Suppressor macrophage treated with lipopolysaccharide for 1 hour (primary cell): ENCODE results near the gene SIAH2.

ENCODE experiments used
- DNase-seq, 3 donors: peaks; one replicate each; pipeline ENCODE4 v3.0.0-alpha.2; 2020 to 2022

SIAH2 gene

GRCh38 chr3:150747886-150748683, 14.9 kb downstream of the SIAH2 start:
- DNase-seq = peak; percentile 52 to 86 (median 82)

GRCh38 chr3:150746791-150747590, 16.0 kb downstream of the SIAH2 start:
- DNase-seq = no peak

- no peak for DNase-seq
Measured at GRCh38 chr3:150745832-150746231, 17.1 kb downstream of the SIAH2 start.

DNA sequence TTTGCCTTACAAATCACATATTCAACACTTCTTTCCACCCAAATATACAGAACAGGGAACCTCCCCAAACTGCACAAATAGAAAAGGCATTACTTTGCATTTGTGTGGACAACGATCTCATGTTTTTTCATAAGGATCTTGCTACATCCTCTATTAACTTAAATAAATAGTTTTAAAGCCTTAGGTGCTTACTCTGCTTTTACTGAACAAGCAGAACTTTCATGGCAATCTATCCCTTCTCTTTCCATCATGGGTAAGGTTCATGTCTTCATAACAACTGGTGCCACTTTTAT, 18.1 kb downstream of the SIAH2 start:
- DNase-seq = no peak

DNA sequence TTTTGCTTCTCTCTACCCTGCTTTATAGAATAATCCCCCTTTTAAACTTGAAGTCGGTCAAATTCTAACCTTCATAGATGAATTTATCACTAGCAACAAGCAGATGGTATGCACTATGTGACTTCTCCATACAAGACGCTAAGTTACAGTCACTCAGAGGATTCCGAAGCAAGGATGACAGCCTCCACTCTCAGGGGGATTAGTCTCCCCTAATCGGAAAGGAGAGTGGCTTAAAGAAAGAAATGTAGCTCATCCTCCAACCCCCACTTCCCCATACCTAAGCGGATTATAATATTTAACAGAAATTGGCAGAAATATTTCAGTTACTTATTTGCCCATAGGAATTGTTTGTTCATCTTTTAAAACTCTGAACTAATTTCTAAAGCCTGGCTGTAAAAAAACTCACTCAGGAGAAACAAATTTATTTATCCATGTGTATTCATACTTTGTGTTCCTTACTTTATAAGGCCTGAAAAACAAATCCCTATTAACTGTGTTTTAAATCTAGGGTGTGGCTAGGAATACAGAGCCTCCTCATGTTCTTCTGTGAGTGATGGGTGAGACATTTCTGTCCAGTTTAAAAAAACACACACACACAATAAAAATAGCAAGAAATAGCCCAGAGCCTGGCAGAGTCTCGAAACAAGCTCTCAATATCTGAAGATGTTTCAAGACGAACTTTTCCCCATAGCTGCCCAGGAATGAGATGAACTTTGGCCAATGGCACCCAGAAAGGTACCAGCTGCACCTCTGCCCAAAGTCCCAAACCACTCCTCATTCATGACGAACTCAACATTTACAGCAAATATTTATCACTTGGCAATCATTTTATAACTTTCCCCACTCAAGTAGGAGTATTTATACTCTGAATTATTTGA, 18.7 kb downstream of the SIAH2 start:
- no peak for DNase-seq

- no peak for DNase-seq
Measured at GRCh38 chr3:150743508-150743907, 19.5 kb downstream of the SIAH2 start.

DNA sequence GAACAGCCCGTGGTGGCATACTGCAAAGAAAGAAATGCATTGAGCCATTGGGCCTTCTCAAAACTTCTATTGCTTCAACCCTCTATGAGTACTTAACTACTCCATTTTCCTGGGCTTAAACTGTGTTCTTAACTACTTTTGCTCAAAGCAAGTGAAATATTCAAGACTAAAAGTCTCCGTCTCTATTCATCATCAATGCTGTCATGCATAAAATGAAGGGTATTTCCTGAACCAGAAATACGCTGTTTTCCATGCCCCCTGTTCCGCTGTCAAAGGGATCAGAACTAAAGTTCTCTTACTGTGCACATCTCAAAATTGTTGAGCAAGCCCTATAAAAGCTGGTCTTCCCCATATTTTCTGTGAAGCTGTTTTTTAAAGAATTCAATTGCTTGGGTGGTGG, 20.3 kb downstream of the SIAH2 start:
- no peak for DNase-seq

- no peak for DNase-seq
Measured at GRCh38 chr3:150742141-150742523, 20.8 kb downstream of the SIAH2 start.

DNA sequence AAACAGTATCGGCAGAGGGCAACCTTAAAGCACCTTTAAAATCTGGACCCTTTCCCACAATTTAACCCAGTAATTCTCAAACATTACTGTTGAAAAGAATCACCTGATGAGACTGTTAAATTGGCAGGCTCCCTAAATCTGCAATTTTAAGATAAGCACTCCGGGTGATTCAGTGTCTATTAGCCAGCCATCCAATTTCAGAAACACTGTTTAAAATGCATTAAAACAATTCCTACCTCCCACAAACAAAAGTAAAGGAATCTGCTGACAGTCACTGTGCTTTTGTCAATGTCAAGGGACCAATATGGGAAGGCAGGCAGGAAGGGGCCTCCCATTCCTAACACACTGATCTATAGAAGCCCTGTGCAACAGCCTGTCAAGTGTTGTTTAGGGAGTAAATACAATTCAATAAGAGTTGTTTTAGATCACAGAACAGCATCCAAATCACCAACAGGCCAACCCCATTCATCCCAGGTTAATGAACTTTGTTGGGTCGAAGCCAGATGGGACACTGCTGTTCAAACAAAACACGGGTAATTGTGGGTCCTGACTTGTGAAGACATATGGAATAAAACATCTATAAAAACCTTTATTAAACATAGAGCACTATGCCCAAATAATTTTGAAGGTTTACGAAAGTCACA, 21.4 kb downstream of the SIAH2 start:
- DNase-seq = no peak

GRCh38 chr3:150740733-150741496, 22.1 kb downstream of the SIAH2 start:
- DNase-seq = no peak

DNA sequence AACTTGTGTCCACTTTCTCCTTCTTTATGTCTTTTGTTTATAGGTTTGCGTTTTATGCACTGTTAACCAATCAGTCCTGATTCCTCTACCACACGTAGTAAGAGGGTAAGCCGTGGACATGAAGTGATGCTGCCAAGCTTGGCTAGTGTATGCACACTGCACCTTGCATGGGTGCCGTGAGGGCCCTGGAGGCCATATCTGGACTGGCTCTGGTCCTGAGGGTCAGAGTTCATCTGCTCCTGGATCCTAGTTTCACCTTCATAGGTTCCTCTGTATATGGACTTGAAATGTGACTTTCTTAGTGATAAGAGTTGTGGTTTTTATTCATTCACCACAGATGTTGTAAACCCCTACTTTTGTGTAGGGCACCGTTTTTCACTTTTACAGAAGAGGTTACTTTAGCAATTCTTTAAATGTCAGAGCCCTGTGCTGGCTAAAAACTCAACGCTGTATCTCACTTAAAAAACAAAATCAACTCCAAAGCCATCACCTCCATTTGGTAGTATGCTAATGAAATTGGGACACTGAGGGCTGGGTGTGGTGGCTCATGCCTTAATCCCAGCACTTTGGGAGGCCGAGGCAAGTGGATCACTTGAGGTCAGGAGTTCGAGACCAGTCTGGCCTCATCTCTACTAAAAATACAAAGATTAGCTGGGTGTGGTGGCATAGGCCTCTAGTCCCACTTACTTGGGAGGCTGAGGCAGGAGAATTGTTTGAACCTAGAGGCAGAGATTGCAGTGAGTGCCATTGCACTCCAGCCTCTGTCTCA, 22.9 kb downstream of the SIAH2 start:
- no peak for DNase-seq

DNA sequence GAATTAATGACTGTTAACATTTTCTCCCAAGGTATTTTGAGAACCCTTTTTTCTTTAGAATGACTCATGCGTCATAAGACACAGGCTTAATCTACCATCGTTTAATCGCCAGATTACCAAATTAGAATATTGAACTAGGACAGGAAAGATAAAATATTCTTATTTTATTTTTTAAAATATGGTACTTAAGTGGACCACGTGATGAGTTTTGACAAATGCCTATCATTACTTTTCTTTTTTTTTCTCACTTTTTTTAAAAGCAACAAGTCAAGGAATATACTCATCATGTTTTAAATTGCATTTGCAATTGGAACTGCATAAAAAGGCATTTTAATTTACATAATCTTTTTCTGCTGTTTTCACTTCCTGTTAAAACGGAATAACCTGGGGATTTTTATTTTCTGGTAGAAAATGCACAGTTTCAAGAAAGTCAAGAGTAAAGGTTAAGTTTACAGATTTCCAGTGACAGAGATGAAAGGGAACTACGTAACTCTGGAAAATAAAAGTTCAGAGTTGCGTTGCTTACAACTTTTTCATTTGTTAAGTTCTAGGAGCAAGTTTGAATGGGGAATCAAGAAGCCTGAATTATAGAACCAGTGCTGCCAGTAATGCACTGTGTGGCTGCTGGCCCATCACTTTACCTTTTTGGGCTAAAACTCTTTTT, 23.6 kb downstream of the SIAH2 start:
- peak; percentile 56 to 91 (median 90) for DNase-seq

DNA sequence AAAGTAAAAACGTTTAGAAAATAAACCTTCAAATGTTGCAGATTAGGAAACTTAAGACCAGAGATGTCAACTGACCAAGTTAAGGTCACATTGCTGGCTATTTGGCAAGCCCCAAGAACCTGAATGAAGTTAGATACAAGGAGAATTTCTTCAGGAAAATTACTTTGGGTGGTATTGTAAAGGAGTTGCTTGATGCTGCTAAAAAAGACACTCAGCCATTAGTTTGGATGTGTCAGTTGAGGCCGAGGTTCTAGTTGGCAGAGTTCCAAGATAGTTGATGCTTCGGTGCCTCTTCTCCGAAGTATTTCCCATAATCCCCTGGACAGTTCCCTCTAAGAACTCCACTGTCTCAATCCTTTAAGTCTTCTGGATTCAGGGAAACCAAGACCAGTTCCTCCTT, 24.3 kb downstream of the SIAH2 start:
- no peak for DNase-seq

- DNase-seq = peak; percentile 66 to 90 (median 89)
Measured at GRCh38 chr3:150737874-150738679, 24.9 kb downstream of the SIAH2 start.

- peak; percentile 52 to 66 (median 59) for DNase-seq
Measured at GRCh38 chr3:150736903-150737832, 25.8 kb downstream of the SIAH2 start.

- DNase-seq = no peak
Measured at GRCh38 chr3:150736316-150736719, 26.7 kb downstream of the SIAH2 start.

GRCh38 chr3:150734795-150735119, 28.2 kb downstream of the SIAH2 start:
- DNase-seq = no peak

GRCh38 chr3:150733936-150734794, 28.8 kb downstream of the SIAH2 start:
- no peak for DNase-seq
